ENCODE results near the gene SKA2.
"Not testable (repeated sequence)": the region's sequence is repeated elsewhere in the genome, so short reads cannot be mapped to it uniquely, and the experiment has no call there.

SKA2 gene

GRCh38 chr17:59154721-59155438, at the start of gene SKA2:
Gene SKA2, minus strand, starts transcription at chr17:59155186. Its CDS starts 23 bp downstream, at chr17:59155163.
- DNase-seq = peak; percentile 94

GRCh38 chr17:59202320-59202719, 47.3 kb upstream of the SKA2 start:
- no peak for DNase-seq

GRCh38 chr17:59199398-59199797, 44.4 kb upstream of the SKA2 start:
- DNase-seq = no peak

GRCh38 chr17:59193336-59193862, 38.4 kb upstream of the SKA2 start:
- DNase-seq = no peak

GRCh38 chr17:59190806-59191205, 35.8 kb upstream of the SKA2 start:
- DNase-seq = no peak

GRCh38 chr17:59186850-59187249, 31.9 kb upstream of the SKA2 start:
- DNase-seq = no peak

GRCh38 chr17:59185997-59186396, 31.0 kb upstream of the SKA2 start:
- DNase-seq = no peak

- DNase-seq = no peak
Measured at GRCh38 chr17:59181481-59181880, 26.5 kb upstream of the SKA2 start.

GRCh38 chr17:59180626-59181025, 25.6 kb upstream of the SKA2 start:
- DNase-seq = no peak

GRCh38 chr17:59179601-59180000, 24.6 kb upstream of the SKA2 start:
- not testable (repeated sequence) for DNase-seq

- no peak for DNase-seq
Measured at GRCh38 chr17:59178266-59178985, 23.4 kb upstream of the SKA2 start.

- DNase-seq = no peak
Measured at GRCh38 chr17:59175076-59175475, 20.1 kb upstream of the SKA2 start.

- DNase-seq = no peak
Measured at GRCh38 chr17:59174671-59175070, 19.7 kb upstream of the SKA2 start.

GRCh38 chr17:59172436-59173004, 17.5 kb upstream of the SKA2 start:
- no peak for DNase-seq

GRCh38 chr17:59167571-59168001, 12.6 kb upstream of the SKA2 start:
- DNase-seq = no peak

GRCh38 chr17:59165933-59166342, 11.0 kb upstream of the SKA2 start:
- DNase-seq = peak; percentile 10

GRCh38 chr17:59161477-59161876, 6.5 kb upstream of the SKA2 start:
- DNase-seq = no peak

- DNase-seq = no peak
Measured at GRCh38 chr17:59160157-59161025, 5.4 kb upstream of the SKA2 start.

- DNase-seq = peak; percentile 83
Measured at GRCh38 chr17:59155439-59156177, 622 bp upstream of the SKA2 start, which contains the start of gene PRR11. Gene PRR11, plus strand, starts transcription at chr17:59155746. Its CDS starts 14,007 bp downstream, at chr17:59169753.

GRCh38 chr17:59154292-59154720, 680 bp downstream of the SKA2 start:
- peak; percentile 21 for DNase-seq

GRCh38 chr17:59152925-59153324, 2.1 kb downstream of the SKA2 start:
- no peak for DNase-seq

GRCh38 chr17:59151591-59151990, 3.4 kb downstream of the SKA2 start:
- DNase-seq = no peak
